ENCODE measurements around the gene IREB2. TPM values are rescaled to one million over a fixed set of nuclear protein-coding genes. Genes with fewer than 3 reads are reported as not detected.

Gene IREB2
- total RNA-seq, 5 donors from 2014 or later (not counting 1 experiment from before 2014, with no cell fraction given), result 58.7 to 71.5 (median 65.1) TPM

- Mint-ChIP-seq H3K27me3 (no peaks in the 10 kb centered on the region), H3K4me1 (peaks cover 3 to 5% (median 4%) of the 10 kb centered on the region in 3 donors), H3K27ac (no peak overlapping the region), H3K9me3 (peaks cover 0 to 4% (median 0%) of the 10 kb centered on the region in 3 donors), H3K36me3 (peaks cover 41% of the 10 kb centered on the region), H3K4me3 (no peak overlapping the region)
- Histone ChIP-seq H3K27me3 (replicated peaks in 1 of 2; ENCODE audit: control insufficient read depth in 2 of 2, extremely low read depth in 1 of 2, insufficient read depth in 2 of 2, low read length in 1 of 2) (peaks cover 0 to 3% of the 10 kb centered on the region in 2 experiments), H3K4me1 (ENCODE audit: control insufficient read depth in 1 of 2, extremely low read depth in 1 of 2, insufficient read depth in 2 of 2, low read length in 2 of 2) (peaks cover 0 to 2% of the 10 kb centered on the region in 2 experiments), H3K4me3 (ENCODE audit: control insufficient read depth in 1 of 2, extremely low read depth in 1 of 2, low read length in 1 of 2) (no peak overlapping the region), H3K36me3 (ENCODE audit: control insufficient read depth in 2 of 2, extremely low read depth in 1 of 2, insufficient read depth in 1 of 2, low read length in 1 of 2) (peaks cover 7 to 26% of the 10 kb centered on the region in 2 donors), H3K27ac (ENCODE audit: low read length) (no peak overlapping the region), H3K9me3 (no peaks in the 10 kb centered on the region)
- DNase-seq, result no peak
- POLR2A ChIA-PET, result interaction anchor here in 1 of 2 donors (0.7 kb wide), 1 partner anchor 157 kb away, joined by 4 read pairs; no protein-coding TSS in a partner anchor
- WGBS (ENCODE audit: insufficient coverage), result 100% methylated on average over 3 of the region's 4 CpGs
- CTCF ChIA-PET, result no interaction called here
- ATAC-seq (replicated peaks in 1 of 4), result no peak
Measured at GRCh38 chr15:78501857-78502256, 63.8 kb downstream of the IREB2 start.

DNA sequence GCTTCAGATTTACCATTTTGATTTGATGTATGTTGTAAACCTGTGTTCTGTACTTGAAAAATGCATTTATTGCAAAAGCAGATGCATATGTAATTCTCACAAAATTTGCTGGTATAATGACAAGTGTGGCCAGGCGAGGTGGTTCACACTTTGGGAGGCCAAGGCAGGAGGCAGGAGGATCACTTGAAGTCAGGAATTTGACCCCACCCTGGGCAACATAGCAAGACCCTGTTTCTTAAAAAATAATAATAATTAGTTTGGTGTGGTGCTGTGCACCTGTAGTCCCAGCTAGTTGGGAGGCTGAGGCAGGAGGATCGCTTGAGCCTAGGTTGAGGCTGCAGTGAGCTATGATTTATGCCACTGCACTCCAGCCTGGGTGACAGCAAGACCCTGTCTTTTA, 64.6 kb downstream of the IREB2 start:
- H3K36me3 Mint-ChIP-seq, result peaks cover 35% of the 10 kb centered on the region
- H3K4me3 ChIP-seq (ENCODE audit: control insufficient read depth in 1 of 2, extremely low read depth in 1 of 2, low read length in 1 of 2), result no peak overlapping the region
- H3K4me3 Mint-ChIP-seq, result no peak overlapping the region
- H3K9me3 ChIP-seq, result no peaks in the 10 kb centered on the region
- H3K4me1 ChIP-seq (ENCODE audit: control insufficient read depth in 1 of 2, extremely low read depth in 1 of 2, insufficient read depth in 2 of 2, low read length in 2 of 2), result peaks cover 0 to 9% of the 10 kb centered on the region in 2 experiments
- CTCF ChIA-PET, result interaction anchor here in 1 of 2 donors (0.6 kb wide), 1 partner anchor 9 kb away, joined by 3 read pairs; no protein-coding TSS in a partner anchor
- H3K36me3 ChIP-seq (ENCODE audit: control insufficient read depth in 2 of 2, extremely low read depth in 1 of 2, insufficient read depth in 1 of 2, low read length in 1 of 2), result peaks cover 7 to 19% of the 10 kb centered on the region in 2 donors
- H3K4me1 Mint-ChIP-seq, result peaks cover 7 to 9% (median 9%) of the 10 kb centered on the region in 3 donors
- WGBS (ENCODE audit: insufficient coverage), result 80% methylated on average over 2 of the region's 2 CpGs
- POLR2A ChIA-PET, result no interaction called here
- no peak overlapping the region for H3K27ac Mint-ChIP-seq
- H3K27me3 Mint-ChIP-seq, result no peaks in the 10 kb centered on the region
- DNase-seq (no peak), ATAC-seq (replicated peaks in 1 of 4) (no peak)
- H3K27me3 ChIP-seq (replicated peaks in 1 of 2; ENCODE audit: control insufficient read depth in 2 of 2, extremely low read depth in 1 of 2, insufficient read depth in 2 of 2, low read length in 1 of 2), result peaks cover 0 to 8% of the 10 kb centered on the region in 2 experiments
- no peak overlapping the region for H3K27ac ChIP-seq (ENCODE audit: low read length)
- H3K9me3 Mint-ChIP-seq, result peaks cover 0 to 4% (median 0%) of the 10 kb centered on the region in 3 donors

DNA sequence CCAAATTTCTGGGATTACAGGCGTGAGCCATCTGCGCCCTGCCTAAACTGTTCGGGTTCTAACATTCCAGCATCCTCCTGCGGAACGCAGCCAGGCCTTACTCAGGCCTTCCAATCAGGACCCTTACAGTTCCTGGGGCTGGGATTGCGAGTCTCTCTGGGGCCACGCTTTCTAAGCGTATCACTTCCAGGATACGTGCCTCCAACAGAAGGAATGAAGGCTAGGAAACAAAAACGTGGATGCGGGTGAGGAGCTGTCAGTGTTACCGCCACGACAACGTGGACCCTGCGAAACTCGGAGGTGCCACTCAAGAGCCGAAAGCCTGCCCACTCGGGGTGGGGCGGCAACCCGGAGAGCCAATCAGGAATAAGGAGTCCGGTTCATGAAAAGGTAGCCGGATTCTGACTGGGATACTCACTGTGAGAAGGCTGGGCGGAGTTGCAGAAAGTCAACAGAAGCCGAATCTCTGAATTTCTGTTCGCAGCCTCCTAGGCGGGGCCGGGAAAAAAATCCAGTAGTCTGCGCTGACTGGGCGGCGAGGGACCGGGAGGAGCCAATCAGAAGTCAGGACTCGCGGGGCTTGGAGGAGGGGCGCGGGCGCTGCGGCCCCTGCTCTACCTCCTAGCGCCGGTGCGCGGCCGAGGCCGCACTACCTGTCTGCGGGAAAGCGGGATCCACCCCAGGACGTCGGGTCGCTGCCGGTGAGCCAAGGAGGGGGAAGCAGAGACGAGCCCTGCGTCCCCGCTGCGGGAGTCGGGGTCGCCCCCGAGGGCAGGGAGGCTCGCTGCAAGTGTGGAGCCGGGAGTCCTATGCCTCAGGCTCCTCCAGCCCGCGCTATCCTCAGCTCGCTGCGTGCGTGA, 69.2 kb downstream of the IREB2 start, which contains the start of gene HYKK:
Gene HYKK (plus strand): TSS at position 607 of the 860 bp plus-strand sequence. CDS start 5,512 bp downstream, outside the sequence.
- peak within 1 kb of the TSS; percentile 83 to 94 (median 84) for H3K4me3 Mint-ChIP-seq
- DNase-seq (peak; percentile 35 to 77 (median 53)), ATAC-seq (replicated peaks in 1 of 4) (peak; percentile 88 to 90 (median 89))
- CTCF ChIA-PET, result no interaction called here
- H3K4me3 ChIP-seq (ENCODE audit: control insufficient read depth in 1 of 2, extremely low read depth in 1 of 2, low read length in 1 of 2), result peak within 1 kb of the TSS; percentile 62 to 74
- no peaks in the 10 kb centered on the region for H3K9me3 Mint-ChIP-seq
- no peaks in the 10 kb centered on the region for H3K9me3 ChIP-seq
- H3K4me1 ChIP-seq (ENCODE audit: control insufficient read depth in 1 of 2, extremely low read depth in 1 of 2, insufficient read depth in 2 of 2, low read length in 2 of 2), result peaks cover 10 to 22% of the 10 kb centered on the region in 2 experiments
- peaks cover 27 to 30% (median 28%) of the 10 kb centered on the region in 3 donors for H3K4me1 Mint-ChIP-seq
- H3K27ac ChIP-seq (ENCODE audit: low read length), result no peak within 1 kb of the TSS
- peaks cover 1% of the 10 kb centered on the region for H3K36me3 Mint-ChIP-seq
- H3K27ac Mint-ChIP-seq, result peak within 1 kb of the TSS; percentile 55 to 78
- peaks cover 0 to 4% of the 10 kb centered on the region in 2 donors for H3K27me3 Mint-ChIP-seq
- 2% methylated on average over 56 of the region's 63 CpGs for WGBS (ENCODE audit: insufficient coverage)
- H3K27me3 ChIP-seq (replicated peaks in 1 of 2; ENCODE audit: control insufficient read depth in 2 of 2, extremely low read depth in 1 of 2, insufficient read depth in 2 of 2, low read length in 1 of 2), result peaks cover 0 to 8% of the 10 kb centered on the region in 2 experiments
- H3K36me3 ChIP-seq (ENCODE audit: control insufficient read depth in 2 of 2, extremely low read depth in 1 of 2, insufficient read depth in 1 of 2, low read length in 1 of 2), result no peaks in the 10 kb centered on the region
- POLR2A ChIA-PET, result interaction anchor here in 1 of 2 donors (0.5 kb wide), 1 partner anchor 177 kb away, joined by 5 read pairs; no protein-coding TSS in a partner anchor

DNA sequence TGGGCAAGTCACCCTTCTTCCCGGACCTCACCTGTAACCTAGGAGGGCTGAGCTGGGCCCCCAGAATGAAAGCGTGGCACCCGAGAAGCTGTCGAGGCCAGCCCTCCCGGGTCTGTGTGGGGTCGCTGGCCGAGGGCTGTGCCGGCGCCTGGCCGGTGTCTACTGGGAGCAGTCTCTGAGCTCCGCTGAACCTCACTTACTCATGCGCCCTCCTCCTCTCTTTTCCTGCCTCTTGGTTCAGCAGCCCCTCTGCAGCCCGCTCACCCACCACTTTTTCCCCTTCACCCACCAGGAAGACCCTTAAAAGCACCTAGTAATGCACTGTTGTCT, 69.8 kb downstream of the IREB2 start:
- Mint-ChIP-seq H3K9me3 (no peaks in the 10 kb centered on the region), H3K27ac (peak overlapping the region; percentile 55 to 78), H3K27me3 (peaks cover 0 to 4% of the 10 kb centered on the region in 2 donors), H3K4me1 (peaks cover 27 to 30% (median 28%) of the 10 kb centered on the region in 3 donors), H3K36me3 (no peaks in the 10 kb centered on the region), H3K4me3 (peak overlapping the region; percentile 83 to 94 (median 84))
- H3K4me1 ChIP-seq (ENCODE audit: control insufficient read depth in 1 of 2, extremely low read depth in 1 of 2, insufficient read depth in 2 of 2, low read length in 2 of 2), result peaks cover 10 to 22% of the 10 kb centered on the region in 2 experiments
- H3K36me3 ChIP-seq (ENCODE audit: control insufficient read depth in 2 of 2, extremely low read depth in 1 of 2, insufficient read depth in 1 of 2, low read length in 1 of 2), result no peaks in the 10 kb centered on the region
- H3K4me3 ChIP-seq (ENCODE audit: control insufficient read depth in 1 of 2, extremely low read depth in 1 of 2, low read length in 1 of 2), result peak overlapping the region; percentile 62 to 74
- CTCF ChIA-PET, result no interaction called here
- H3K27me3 ChIP-seq (replicated peaks in 1 of 2; ENCODE audit: control insufficient read depth in 2 of 2, extremely low read depth in 1 of 2, insufficient read depth in 2 of 2, low read length in 1 of 2), result peaks cover 0 to 8% of the 10 kb centered on the region in 2 experiments
- H3K27ac ChIP-seq (ENCODE audit: low read length), result no peak overlapping the region
- POLR2A ChIA-PET, result interaction anchor here in 1 of 2 donors (0.5 kb wide), 1 partner anchor 176 kb away, joined by 5 read pairs; no protein-coding TSS in a partner anchor
- WGBS (ENCODE audit: insufficient coverage), result 1% methylated on average over 11 of the region's 13 CpGs
- no peaks in the 10 kb centered on the region for H3K9me3 ChIP-seq
- peak; percentile 20 to 48 (median 36) for ATAC-seq (replicated peaks in 1 of 4)
- DNase-seq, result peak in 5 of 35 experiments; percentile 0 to 6 (median 1)

DNA sequence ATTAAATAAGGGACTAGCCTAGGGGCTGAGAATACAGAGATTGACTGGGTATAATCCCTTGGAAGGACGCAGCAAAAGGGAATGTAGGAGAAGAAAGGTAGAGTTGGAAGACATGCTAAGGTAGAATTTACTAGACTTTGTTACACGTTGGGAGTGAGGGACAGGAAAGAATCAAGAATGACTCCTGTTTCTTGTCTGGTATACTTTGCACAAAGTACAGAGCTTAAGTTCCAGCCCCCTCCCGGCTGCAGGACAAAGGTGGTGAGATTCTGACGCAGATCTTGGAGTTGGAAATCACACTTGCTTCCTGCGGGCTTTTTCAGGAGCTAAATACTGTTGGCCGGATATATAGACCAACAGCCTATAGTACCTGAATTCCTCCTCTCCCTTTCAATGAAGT, 70.3 kb downstream of the IREB2 start:
- peaks cover 0 to 8% of the 10 kb centered on the region in 2 experiments for H3K27me3 ChIP-seq (replicated peaks in 1 of 2; ENCODE audit: control insufficient read depth in 2 of 2, extremely low read depth in 1 of 2, insufficient read depth in 2 of 2, low read length in 1 of 2)
- CTCF ChIA-PET, result interaction anchor here in 1 of 2 donors (0.7 kb wide), 1 partner anchor 1387 kb away, joined by 3 read pairs; no protein-coding TSS in a partner anchor
- 45% methylated on average over 3 of the region's 6 CpGs for WGBS (ENCODE audit: insufficient coverage)
- H3K27me3 Mint-ChIP-seq, result peaks cover 0 to 4% of the 10 kb centered on the region in 2 donors
- no peaks in the 10 kb centered on the region for H3K9me3 Mint-ChIP-seq
- no peak overlapping the region for H3K27ac ChIP-seq (ENCODE audit: low read length)
- H3K4me1 Mint-ChIP-seq, result peaks cover 27 to 30% (median 28%) of the 10 kb centered on the region in 3 donors
- H3K4me3 Mint-ChIP-seq, result peak overlapping the region; percentile 83 to 94 (median 84)
- H3K27ac Mint-ChIP-seq, result peak overlapping the region; percentile 55 to 78
- peaks cover 10 to 22% of the 10 kb centered on the region in 2 experiments for H3K4me1 ChIP-seq (ENCODE audit: control insufficient read depth in 1 of 2, extremely low read depth in 1 of 2, insufficient read depth in 2 of 2, low read length in 2 of 2)
- no peak for DNase-seq
- H3K36me3 ChIP-seq (ENCODE audit: control insufficient read depth in 2 of 2, extremely low read depth in 1 of 2, insufficient read depth in 1 of 2, low read length in 1 of 2), result no peaks in the 10 kb centered on the region
- no peak for ATAC-seq (replicated peaks in 1 of 4)
- POLR2A ChIA-PET, result interaction anchor here in 1 of 2 donors (0.6 kb wide), 1 partner anchor 314 kb away, joined by 4 read pairs; no protein-coding TSS in a partner anchor
- H3K9me3 ChIP-seq, result no peaks in the 10 kb centered on the region
- H3K4me3 ChIP-seq (ENCODE audit: control insufficient read depth in 1 of 2, extremely low read depth in 1 of 2, low read length in 1 of 2), result peak overlapping the region; percentile 62 to 74
- H3K36me3 Mint-ChIP-seq, result no peaks in the 10 kb centered on the region

- ChIA-PET POLR2A (no interaction called here), CTCF (no interaction called here)
- peaks cover 0 to 8% of the 10 kb centered on the region in 2 experiments for H3K27me3 ChIP-seq (replicated peaks in 1 of 2; ENCODE audit: control insufficient read depth in 2 of 2, extremely low read depth in 1 of 2, insufficient read depth in 2 of 2, low read length in 1 of 2)
- Mint-ChIP-seq H3K9me3 (no peaks in the 10 kb centered on the region), H3K36me3 (no peaks in the 10 kb centered on the region), H3K27me3 (peaks cover 0 to 4% of the 10 kb centered on the region in 2 donors), H3K4me1 (peaks cover 27 to 30% (median 28%) of the 10 kb centered on the region in 3 donors), H3K27ac (peak overlapping the region; percentile 77 to 84), H3K4me3 (peak overlapping the region; percentile 8 to 39 (median 34))
- DNase-seq, result peak in 1 of 35 experiments; percentile 16
- no peak overlapping the region for H3K4me3 ChIP-seq (ENCODE audit: control insufficient read depth in 1 of 2, extremely low read depth in 1 of 2, low read length in 1 of 2)
- 0% methylated on average over 1 of the region's 6 CpGs for WGBS (ENCODE audit: insufficient coverage)
- no peak overlapping the region for H3K27ac ChIP-seq (ENCODE audit: low read length)
- peaks cover 10 to 22% of the 10 kb centered on the region in 2 experiments for H3K4me1 ChIP-seq (ENCODE audit: control insufficient read depth in 1 of 2, extremely low read depth in 1 of 2, insufficient read depth in 2 of 2, low read length in 2 of 2)
- no peaks in the 10 kb centered on the region for H3K9me3 ChIP-seq
- no peaks in the 10 kb centered on the region for H3K36me3 ChIP-seq (ENCODE audit: control insufficient read depth in 2 of 2, extremely low read depth in 1 of 2, insufficient read depth in 1 of 2, low read length in 1 of 2)
- no peak for ATAC-seq (replicated peaks in 1 of 4)
Measured at GRCh38 chr15:78509726-78510312, 71.8 kb downstream of the IREB2 start.

All from T-cell (primary cell).